NB4 (cell line): ENCODE data around the gene SART3.

Experiments used
- CTCF ChIP-seq: IDR thresholded peaks from one replicate; pipeline ENCODE4 v1.5.1; 2012; ENCODE audit warnings: low read depth, low read length
- MYC ChIP-seq: IDR thresholded peaks from 2 replicates; pipeline ENCODE4 v1.6.1; 2011; ENCODE audit warnings: low read depth, low read length
- POLR2A ChIP-seq: IDR thresholded peaks from 2 replicates; pipeline ENCODE4 v1.6.1; 2011; ENCODE audit warnings: mild to moderate bottlenecking; ENCODE audit not compliant: insufficient read length; ENCODE audit errors: extremely low read depth

GRCh38 chr12:108562348-108563135 is 1.6 kb upstream of the SART3 start, which contains the start of gene ISCU:
- TF ChIP-seq CTCF (no peak), POLR2A (peak; percentile 70), MYC (peak; percentile 56)
